AG08395 (cell line): ENCODE data around the gene ROBO2.

Experiments used
- DNase-seq: peaks from one replicate; pipeline ENCODE4 v3.0.0; 2012; ENCODE audit warnings: mixed read lengths, low spot score

The ROBO2 gene

GRCh38 chr3:77588863-77589262 is 549.0 kb downstream of the ROBO2 start:
- no peak for DNase-seq

DNA sequence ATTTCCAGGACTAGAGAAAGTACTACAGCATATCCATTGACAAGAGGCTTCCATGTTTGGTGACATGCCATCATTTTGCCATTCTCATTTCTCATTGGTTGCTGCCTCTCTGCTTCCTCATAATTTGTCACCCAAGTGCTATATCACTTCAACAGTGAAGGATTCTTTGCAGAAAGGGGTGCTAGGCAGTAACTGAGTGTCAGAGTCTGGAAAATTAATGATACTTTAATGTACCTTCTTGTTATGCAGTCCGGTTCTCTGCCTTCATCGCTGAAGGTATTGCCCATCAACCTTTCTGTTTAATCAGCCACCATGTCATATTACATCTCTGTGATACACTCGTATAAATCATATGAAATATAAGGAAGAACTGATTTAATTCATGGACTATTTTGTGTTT is 550.3 kb downstream of the ROBO2 start:
- DNase-seq, result no peak

GRCh38 chr3:77595371-77595870 is 555.5 kb downstream of the ROBO2 start:
- DNase-seq, result no peak

DNA sequence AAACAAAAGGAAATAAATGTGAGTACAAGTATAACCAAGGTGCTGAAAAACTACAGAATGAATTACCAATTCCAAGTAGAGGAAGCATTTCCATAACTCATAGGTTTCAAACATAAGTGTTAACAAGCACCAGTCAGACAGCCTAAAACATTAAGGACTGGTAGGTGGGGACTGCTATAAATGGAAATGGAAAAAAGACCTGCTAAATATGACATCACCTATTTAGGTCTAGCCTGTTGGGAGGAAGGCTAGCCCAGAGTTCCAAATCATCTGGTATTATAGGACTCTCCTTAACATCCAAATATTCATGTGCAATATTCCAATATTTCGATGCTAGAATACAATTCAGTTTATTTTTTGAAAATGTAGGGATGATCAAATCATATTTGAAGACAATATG is 560.0 kb downstream of the ROBO2 start:
- no peak for DNase-seq

DNA sequence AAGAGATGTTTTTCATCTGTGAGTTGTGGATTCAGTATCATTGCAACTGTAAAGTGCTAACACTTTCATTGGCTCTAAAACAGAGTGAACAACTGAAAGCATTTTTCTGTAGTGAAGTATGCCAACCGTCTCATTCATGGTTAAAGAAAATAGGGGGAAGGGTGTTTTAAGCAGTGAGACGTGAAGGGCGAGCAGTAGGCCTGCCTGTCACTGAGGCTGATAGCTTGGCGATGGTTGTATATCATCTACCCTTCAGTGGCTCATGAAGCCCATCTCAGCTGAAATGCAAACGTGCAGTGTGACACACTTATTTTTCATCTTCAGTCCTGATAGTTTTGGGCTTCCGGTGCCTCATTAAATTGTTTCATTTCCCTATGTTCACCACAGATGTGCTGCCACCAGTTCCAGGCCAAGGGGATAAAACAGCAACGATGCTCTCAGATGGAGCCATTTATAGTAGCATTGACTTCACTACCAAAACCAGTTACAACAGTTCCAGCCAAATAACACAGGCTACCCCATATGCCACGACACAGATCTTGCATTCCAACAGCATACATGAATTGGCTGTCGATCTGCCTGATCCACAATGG is 562.0 kb downstream of the ROBO2 start:
- DNase-seq, result no peak

DNA sequence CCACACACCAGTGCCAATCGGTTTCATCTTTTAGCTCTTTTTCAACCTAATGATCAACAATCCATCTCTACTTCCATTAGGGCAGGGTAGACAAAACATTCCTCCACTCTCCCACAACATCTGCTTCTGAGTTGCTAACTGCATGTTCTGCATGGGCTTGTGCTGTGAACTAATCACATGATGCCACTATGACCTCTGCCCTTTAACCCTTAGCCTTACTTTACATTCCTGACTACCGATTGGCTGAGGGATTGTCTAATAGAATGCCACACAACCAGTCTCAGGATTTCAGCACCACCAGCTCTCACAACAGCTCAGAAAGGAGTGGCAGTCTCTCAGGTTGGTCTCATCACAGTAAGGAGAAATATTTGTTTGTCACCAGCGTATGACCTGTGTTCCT is 562.8 kb downstream of the ROBO2 start:
- no peak for DNase-seq

DNA sequence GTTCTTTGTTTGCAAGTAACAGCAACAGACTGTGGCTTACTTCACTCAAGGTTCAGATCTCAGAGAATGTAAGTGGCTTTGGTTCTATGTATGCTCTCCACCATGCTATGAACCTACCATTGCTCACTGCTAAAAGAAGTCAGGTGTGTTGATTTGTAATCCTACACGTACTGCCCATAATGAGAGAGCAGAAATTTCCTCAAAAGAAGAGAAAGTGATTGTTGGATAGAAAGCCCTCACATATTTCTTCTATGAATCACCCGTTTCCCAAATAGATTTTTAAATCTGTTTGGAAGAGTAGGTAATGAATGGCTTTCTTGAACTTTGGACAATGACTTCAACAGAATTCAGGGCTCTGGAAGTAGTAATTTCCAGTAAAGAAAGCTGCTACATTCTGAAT is 565.4 kb downstream of the ROBO2 start:
- DNase-seq, result no peak

DNA sequence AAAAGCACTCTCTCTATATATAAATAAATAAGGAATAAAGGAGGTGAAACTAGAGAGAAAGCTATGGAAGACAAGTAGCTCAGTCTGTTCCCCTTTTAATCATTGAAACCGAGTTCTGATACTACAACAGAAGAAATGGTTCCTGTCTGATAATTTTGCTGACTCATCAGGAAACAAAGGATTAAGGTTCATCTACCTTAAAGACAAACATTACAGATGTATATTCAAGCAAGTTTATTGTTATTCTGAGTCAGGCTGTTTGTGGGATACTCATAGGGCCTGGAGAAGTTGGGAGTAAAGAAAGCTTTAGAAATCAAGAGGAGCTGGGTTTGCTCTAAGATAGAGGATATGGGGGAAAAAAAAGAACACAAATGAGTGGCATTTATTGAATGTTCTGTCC is 566.0 kb downstream of the ROBO2 start:
- no peak for DNase-seq

DNA sequence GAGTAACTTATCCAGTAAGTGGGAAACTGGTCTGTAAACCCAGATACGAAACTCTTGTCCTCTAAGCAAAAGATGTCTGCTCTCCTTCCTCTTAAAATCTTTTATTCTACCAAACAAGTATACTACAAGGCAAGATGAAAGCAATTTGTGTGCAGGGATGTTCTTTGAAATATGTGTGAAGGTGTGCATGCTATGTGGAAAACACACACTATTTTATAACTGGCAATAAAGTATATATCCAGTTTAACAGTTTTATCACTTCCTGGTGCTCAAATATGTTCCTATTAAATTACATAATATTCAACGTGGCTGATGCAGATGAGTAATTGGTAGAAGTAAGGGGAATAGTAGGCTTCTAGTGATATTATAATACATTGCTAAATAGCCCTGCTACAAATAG is 566.5 kb downstream of the ROBO2 start:
- no peak for DNase-seq

DNA sequence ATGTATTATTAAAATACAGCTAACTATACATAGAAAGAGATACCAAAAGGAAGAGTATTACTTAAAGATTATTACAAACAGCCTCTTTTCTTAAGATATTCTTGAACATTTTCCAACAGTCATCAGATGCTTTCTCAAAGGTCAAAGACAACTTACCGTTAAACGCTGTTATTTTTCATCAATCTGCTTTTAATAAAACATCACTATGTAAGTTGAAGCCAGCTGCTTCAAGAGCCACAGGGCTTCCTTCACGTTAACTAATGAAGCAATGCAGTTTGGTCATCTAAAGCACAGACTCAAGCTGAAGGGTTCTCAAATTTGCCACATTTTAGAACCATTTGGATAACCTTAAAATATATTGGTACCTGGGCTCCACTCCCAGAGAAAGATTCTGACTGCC is 578.8 kb downstream of the ROBO2 start:
- no peak for DNase-seq

DNA sequence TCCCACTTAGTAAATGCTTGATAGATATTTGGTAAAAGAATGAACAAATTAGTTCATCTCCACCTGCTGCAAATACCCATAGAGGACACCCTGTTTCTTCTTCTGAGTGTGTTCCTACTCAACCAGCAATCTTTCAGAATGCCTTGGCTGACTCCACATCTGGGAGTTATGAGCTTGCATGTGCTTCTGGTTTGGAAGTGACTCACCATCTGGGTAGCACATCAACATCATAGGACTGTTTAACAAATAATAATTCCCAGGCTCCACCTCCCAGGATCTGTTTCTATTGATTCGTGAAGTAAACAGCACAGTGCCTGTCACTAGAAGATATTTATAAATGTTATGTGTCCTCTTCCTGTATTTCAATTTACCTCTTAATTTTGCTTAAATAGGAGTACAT is 580.1 kb downstream of the ROBO2 start:
- DNase-seq, result peak; percentile 54

- no peak for DNase-seq
These were observed 583.6 kb downstream of the ROBO2 start for GRCh38 chr3:77623500-77623899.

DNA sequence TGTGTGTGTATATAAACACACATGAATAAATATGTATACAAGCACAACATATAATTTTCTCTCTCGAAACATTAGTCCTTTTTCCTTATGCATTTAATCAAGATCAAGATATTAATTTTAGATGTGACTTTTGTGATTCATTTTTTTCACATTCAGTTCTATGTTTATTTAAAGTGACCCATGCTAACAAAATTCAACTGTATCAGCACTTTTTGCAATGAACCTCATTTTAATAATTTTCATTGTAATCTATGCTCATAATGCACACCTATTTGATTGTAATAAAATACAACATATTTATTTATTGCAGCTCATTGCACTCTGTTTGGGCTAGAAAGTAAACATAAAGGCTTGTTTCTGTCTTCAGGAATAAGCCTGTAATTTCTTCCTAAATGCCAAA is 586.3 kb downstream of the ROBO2 start:
- DNase-seq, result no peak

GRCh38 chr3:77648214-77648613 is 608.3 kb downstream of the ROBO2 start:
- DNase-seq, result no peak

DNA sequence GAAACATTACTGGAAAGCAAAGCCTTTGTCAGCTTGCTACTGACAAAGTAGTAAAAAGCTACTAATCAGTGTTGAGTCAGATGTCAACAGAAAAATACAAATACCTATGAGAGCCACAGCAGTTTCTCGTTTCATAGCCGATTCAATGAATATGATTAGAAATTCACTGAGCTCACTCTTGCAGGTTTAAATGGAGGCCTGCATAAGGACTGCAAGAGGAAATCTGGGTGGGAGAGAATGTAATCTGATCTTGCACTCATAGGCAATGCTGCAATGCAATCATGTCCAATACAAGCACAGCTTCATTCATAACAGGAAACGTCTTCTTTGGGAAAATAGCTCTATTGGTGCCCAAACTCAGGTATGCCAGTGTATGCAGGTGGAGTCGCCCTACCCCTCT is 608.8 kb downstream of the ROBO2 start:
- DNase-seq, result no peak

DNA sequence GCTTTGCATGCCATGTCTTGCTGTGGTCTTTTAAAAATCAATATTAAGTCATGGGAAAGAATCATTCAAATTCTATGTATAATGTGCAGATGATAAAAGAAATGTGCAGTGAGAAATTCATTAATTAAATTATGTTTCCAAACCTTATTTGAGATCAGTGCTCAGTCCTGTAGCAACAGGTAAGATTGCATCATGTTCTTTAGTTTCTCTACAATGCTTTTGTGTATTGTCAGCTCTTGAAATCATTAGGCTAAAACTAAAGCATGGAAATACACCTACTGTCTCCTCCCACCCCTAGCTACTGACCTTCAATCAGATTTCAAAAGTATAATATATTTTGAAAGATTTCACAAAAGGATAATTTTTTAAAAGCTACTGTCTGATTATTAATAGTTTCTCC is 612.7 kb downstream of the ROBO2 start:
- DNase-seq, result no peak

- DNase-seq, result no peak
These were observed 615.5 kb downstream of the ROBO2 start for GRCh38 chr3:77655396-77655795.

DNA sequence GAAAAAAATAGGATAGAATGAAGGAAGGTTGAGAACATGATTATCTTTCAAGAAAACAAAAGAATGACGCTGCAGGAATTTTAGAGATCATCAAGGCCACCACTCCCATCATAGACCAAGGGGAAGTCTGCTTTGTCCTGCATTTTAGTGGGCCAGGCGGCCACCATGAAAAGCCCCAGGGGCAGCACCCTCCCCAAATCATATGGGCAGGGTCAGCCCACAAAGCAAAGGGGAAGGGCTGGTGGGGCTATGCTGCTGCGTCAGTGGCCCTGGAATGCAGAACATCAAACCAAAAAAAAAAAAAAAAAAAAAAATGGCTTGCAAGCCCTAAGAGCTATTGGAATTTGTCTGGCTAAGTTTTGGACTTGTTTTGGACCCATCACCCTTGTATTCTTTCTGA is 620.8 kb downstream of the ROBO2 start:
- no peak for DNase-seq

DNA sequence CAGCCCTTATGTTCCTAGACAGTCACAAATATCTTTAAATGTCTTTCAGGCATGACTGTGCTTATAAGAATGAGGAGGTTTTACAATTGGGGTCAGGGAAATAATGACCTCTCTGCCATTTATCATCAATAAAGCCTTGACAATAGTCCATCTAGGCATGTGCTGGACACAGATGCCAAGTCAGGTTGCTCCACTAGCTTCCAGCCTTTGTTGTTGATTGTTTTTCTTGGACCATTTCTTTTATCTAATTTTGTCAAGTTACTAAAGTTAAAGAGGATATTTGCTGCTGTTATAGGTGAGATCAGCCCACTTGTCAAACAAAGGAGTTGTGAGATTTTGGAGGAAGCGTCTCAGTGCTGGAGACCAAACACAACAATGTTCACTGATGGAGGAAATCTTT is 628.0 kb downstream of the ROBO2 start:
- no peak for DNase-seq

GRCh38 chr3:77668376-77668775 is 628.5 kb downstream of the ROBO2 start:
- no peak for DNase-seq

GRCh38 chr3:77672016-77672415 is 632.1 kb downstream of the ROBO2 start:
- DNase-seq, result no peak

- DNase-seq, result no peak
These were observed 642.3 kb downstream of the ROBO2 start for GRCh38 chr3:77682162-77682561.

DNA sequence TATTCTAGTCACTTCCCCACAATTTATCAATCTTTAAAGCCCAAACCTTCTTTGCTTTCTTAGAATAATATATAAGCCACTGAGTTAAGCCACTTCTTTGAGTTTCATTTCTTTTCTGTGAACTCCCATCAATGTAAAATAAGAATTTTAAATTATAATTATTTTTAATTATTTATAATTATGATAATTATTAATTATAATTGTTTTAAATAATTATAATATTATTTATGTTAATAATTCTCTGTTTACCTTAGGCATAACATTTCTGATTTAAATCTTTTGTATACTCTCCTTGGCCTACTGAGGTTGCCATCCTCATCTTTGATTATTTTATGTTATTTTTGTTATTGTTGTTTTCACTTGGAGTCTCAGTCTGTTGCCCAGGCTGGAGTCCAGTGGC is 644.2 kb downstream of the ROBO2 start:
- no peak for DNase-seq

DNA sequence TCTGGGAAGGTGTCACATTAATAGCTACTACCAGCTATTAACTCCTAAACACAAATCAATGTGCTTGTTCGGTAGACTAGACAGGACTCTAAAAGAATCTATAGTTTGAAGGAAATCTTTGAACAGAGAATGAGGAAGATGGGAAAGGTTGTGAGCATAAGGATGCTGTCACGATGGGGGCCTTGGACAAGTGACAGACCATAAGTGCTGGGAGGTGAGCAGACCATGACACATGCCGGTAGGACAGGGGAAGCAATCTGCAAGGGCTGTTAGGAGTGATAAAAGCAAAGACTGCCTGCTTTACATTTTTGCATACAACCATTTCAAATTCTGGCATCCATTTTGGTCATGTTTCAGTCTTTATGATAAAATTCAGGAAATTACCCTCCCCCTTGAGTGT is 645.8 kb downstream of the ROBO2 start:
- DNase-seq, result no peak

DNA sequence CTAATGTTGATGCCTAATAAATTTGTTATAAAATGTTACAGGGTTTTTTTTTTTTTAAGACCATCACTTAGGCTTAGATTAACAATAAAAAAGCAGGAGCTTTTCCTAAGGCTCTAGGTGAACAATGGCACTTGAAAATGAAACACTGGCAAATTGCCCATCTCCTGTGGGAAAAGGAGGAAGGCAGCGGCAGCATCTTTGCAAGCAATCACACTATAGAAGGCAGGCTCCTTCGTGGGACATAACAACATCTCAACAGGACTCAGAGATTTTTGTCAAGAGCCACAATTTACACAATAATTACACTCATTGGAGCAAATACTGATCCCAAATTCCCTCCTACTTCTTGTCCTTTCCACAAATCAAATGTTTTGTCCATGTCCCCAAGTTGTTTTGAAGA is 646.7 kb downstream of the ROBO2 start:
- DNase-seq, result no peak
